ENCODE measurements around the gene NPAS3.

Gene NPAS3

DNA sequence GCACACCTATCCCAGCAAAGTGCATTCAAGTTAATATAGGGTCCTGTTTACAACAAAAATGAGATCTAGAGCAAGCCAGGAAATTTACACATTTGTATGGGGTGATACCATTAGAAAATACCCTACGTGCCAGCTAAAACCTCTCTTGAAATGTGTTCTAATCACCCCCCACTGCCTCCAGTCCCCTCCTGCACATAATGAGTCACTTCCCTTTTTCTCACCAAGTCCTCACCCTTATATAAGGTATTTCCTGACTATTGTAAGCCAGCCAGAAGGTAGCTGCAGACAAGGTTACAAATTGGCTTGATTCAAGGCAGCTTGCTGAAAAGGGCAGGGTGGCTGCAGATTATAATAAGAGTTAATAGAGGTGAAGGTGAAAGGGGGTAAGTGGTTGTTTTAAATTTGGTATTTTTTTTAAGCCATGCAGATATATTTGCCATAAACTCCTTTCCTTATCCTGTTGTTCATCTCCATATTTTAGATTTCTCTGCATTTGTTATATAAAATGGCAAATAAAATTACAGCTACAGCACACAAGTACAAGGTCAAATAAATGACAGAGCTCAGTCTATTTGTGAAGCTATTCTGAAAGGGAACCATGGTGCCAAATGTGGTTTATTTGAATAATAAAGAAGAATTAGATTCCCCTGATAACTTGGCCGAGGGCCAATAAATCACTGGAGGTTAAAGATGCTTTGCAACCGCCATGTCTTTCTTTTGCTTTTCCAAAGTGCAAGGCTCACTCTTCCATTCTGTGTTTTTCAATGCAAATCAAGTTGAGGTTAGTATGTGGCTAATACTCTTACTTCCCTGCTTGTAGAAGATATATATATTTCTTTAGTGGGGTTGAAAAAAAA, 626.3 kb downstream of the NPAS3 start:
- H3K4me3 ChIP-seq (ENCODE audit: low read length, poor library complexity, severe bottlenecking), result peak overlapping the region; percentile 34
- peak overlapping the region; percentile 63 for H3K4me2 ChIP-seq (ENCODE audit: low read depth, low read length, poor library complexity, severe bottlenecking)
- no peaks in the 10 kb centered on the region for H3K9me3 ChIP-seq (ENCODE audit: insufficient read depth, low read depth, low read length)
- H3K9ac ChIP-seq (ENCODE audit: low read depth, low read length, poor library complexity, severe bottlenecking), result no peak overlapping the region
- no peaks in the 10 kb centered on the region for H4K20me1 ChIP-seq (ENCODE audit: insufficient read depth, low read length, poor library complexity, severe bottlenecking)
- no peaks in the 10 kb centered on the region for H3F3A ChIP-seq (ENCODE audit: low read depth)
- TF ChIP-seq EZH2phosphoT487 (IDR thresholded peaks at IDR 0.05; ENCODE audit: borderline replicate concordance), result no peak
- H2AFZ ChIP-seq (ENCODE audit: low read length), result peak overlapping the region; percentile 19; the same call in 1 of the 2 replicates
- no peaks in the 10 kb centered on the region for H3K9me2 ChIP-seq (replicated peaks; ENCODE audit: low read depth, low read length)
- H3K4me1 ChIP-seq (ENCODE audit: insufficient read depth, low read length, poor library complexity, severe bottlenecking), result peaks cover 22% of the 10 kb centered on the region
- no peaks in the 10 kb centered on the region for H3K27me3 ChIP-seq (ENCODE audit: insufficient read depth, low read length, poor library complexity, severe bottlenecking)
- no peaks in the 10 kb centered on the region for H3K36me3 ChIP-seq (ENCODE audit: insufficient read depth, low read length)
- no peaks in the 10 kb centered on the region for H3K79me2 ChIP-seq (ENCODE audit: insufficient read depth, low read length)

- H3K9me3 ChIP-seq (ENCODE audit: insufficient read depth, low read depth, low read length), result no peaks in the 10 kb centered on the region
- peaks cover 31% of the 10 kb centered on the region for H3K4me1 ChIP-seq (ENCODE audit: insufficient read depth, low read length, poor library complexity, severe bottlenecking)
- H4K20me1 ChIP-seq (ENCODE audit: insufficient read depth, low read length, poor library complexity, severe bottlenecking), result no peaks in the 10 kb centered on the region
- no peak overlapping the region for H2AFZ ChIP-seq (ENCODE audit: low read length)
- no peaks in the 10 kb centered on the region for H3K79me2 ChIP-seq (ENCODE audit: insufficient read depth, low read length)
- H3K4me2 ChIP-seq (ENCODE audit: low read depth, low read length, poor library complexity, severe bottlenecking), result no peak overlapping the region
- no peaks in the 10 kb centered on the region for H3K9me2 ChIP-seq (replicated peaks; ENCODE audit: low read depth, low read length)
- no peak overlapping the region for H3K4me3 ChIP-seq (ENCODE audit: low read length, poor library complexity, severe bottlenecking)
- H3K36me3 ChIP-seq (ENCODE audit: insufficient read depth, low read length), result no peaks in the 10 kb centered on the region
- H3F3A ChIP-seq (ENCODE audit: low read depth), result no peaks in the 10 kb centered on the region
- H3K27me3 ChIP-seq (ENCODE audit: insufficient read depth, low read length, poor library complexity, severe bottlenecking), result no peaks in the 10 kb centered on the region
- TF ChIP-seq EZH2phosphoT487 (IDR thresholded peaks at IDR 0.05; ENCODE audit: borderline replicate concordance) (no peak), CTCF (conservative IDR thresholded peaks at IDR 0.05; ENCODE audit: low read length) (no peak)
- no peak overlapping the region for H3K9ac ChIP-seq (ENCODE audit: low read depth, low read length, poor library complexity, severe bottlenecking)
These were observed 627.4 kb downstream of the NPAS3 start for GRCh38 chr14:33566082-33566481.

DNA sequence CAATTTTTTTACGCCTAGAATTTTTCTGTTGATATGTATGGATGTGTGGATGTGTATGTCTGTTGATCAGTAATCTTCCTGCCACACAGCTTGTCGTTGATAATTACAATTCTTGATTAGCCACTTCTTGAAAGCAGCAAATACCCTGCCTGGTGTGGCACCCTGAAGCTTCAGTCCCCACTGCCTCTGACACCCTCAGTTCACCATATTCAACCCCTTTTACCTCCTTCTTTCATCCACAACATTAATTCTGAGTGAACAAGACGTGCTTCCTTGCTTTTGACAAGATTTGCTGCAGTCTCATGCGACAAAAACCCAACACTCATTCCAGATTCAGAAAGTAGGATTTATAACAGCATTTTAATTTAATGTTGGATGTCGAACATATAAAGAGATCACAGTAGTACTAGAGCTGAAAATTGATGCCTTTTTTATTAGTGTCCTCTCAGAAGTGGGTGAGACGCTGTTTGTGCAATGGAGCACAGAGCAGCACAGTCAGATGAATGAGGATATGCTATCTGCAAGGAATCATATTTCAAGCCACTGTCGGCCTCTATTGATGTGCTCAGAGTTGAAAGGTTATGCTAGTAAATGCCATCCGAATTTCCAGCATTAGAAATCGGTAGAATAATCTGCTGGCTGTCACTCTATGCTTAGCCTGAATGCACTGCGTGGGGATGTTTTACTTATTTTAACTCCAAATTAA, 628.5 kb downstream of the NPAS3 start:
- Histone ChIP-seq H3F3A (ENCODE audit: low read depth) (no peaks in the 10 kb centered on the region), H3K36me3 (ENCODE audit: insufficient read depth, low read length) (no peaks in the 10 kb centered on the region), H3K9ac (ENCODE audit: low read depth, low read length, poor library complexity, severe bottlenecking) (no peak overlapping the region), H3K27me3 (ENCODE audit: insufficient read depth, low read length, poor library complexity, severe bottlenecking) (no peaks in the 10 kb centered on the region), H3K4me1 (ENCODE audit: insufficient read depth, low read length, poor library complexity, severe bottlenecking) (peaks cover 31% of the 10 kb centered on the region), H3K79me2 (ENCODE audit: insufficient read depth, low read length) (no peaks in the 10 kb centered on the region), H3K4me2 (ENCODE audit: low read depth, low read length, poor library complexity, severe bottlenecking) (no peak overlapping the region), H4K20me1 (ENCODE audit: insufficient read depth, low read length, poor library complexity, severe bottlenecking) (no peaks in the 10 kb centered on the region), H3K4me3 (ENCODE audit: low read length, poor library complexity, severe bottlenecking) (no peak overlapping the region), H3K9me2 (replicated peaks; ENCODE audit: low read depth, low read length) (no peaks in the 10 kb centered on the region), H3K9me3 (ENCODE audit: insufficient read depth, low read depth, low read length) (no peaks in the 10 kb centered on the region), H2AFZ (ENCODE audit: low read length) (no peak overlapping the region)
- TF ChIP-seq CTCF (conservative IDR thresholded peaks at IDR 0.05; ENCODE audit: low read length) (no peak), EZH2phosphoT487 (IDR thresholded peaks at IDR 0.05; ENCODE audit: borderline replicate concordance) (no peak)

All from Loucy (cell line).